Choroid plexus epithelial cell (primary cell): Measurements from ENCODE around the gene PBX1.

Source experiments
- DNase-seq: peaks from one replicate; pipeline ENCODE4 v3.0.0-alpha.2; 2010; ENCODE audit warnings: low read depth
- H3K4me3 ChIP-seq: 2 replicates; pipeline ENCODE4 v1.5.1; 2011; ENCODE audit warnings: low read depth, mild to moderate bottlenecking, control low read depth, low read length, moderate library complexity
- TF ChIP-seq, protein P1 (sequence below): conservative IDR thresholded peaks from 2 replicates; pipeline ENCODE4 v1.5.1; 2011; ENCODE audit warnings: low read depth, mild to moderate bottlenecking, control low read depth, inconsistent platforms, low read length, moderate library complexity

Gene PBX1

GRCh38 chr1:164843743-164844500 is 284.9 kb downstream of the PBX1 start:
- H3K4me3 ChIP-seq, result no peak overlapping the region
- TF ChIP-seq, protein P1, sequence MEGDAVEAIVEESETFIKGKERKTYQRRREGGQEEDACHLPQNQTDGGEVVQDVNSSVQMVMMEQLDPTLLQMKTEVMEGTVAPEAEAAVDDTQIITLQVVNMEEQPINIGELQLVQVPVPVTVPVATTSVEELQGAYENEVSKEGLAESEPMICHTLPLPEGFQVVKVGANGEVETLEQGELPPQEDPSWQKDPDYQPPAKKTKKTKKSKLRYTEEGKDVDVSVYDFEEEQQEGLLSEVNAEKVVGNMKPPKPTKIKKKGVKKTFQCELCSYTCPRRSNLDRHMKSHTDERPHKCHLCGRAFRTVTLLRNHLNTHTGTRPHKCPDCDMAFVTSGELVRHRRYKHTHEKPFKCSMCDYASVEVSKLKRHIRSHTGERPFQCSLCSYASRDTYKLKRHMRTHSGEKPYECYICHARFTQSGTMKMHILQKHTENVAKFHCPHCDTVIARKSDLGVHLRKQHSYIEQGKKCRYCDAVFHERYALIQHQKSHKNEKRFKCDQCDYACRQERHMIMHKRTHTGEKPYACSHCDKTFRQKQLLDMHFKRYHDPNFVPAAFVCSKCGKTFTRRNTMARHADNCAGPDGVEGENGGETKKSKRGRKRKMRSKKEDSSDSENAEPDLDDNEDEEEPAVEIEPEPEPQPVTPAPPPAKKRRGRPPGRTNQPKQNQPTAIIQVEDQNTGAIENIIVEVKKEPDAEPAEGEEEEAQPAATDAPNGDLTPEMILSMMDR, result no peak
- peak; percentile 23 for DNase-seq

GRCh38 chr1:164846731-164847691 is 288.0 kb downstream of the PBX1 start:
- TF ChIP-seq, protein P1, result no peak
- DNase-seq, result no peak
- H3K4me3 ChIP-seq, result no peak overlapping the region

DNA sequence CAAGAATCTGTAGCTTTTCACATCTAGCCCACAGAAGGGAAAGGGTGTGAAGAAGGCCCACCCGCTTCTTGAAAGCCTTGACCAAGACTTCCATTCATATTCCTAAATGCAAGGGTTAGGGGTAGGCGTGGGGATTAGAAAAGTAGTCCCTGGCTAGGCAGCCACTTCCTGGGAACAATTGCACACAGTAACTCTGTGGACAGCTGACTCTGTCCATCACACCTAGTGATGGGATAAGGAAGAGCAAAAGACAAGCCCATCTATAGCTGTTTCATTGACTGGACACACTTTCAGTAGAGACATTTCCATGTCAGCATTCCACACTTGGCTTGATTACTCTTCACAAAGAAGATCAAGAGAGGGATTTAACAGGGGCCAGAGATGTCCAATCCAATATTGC is 294.2 kb downstream of the PBX1 start:
- no peak overlapping the region for H3K4me3 ChIP-seq
- no peak for DNase-seq
- TF ChIP-seq, protein P1, result no peak

DNA sequence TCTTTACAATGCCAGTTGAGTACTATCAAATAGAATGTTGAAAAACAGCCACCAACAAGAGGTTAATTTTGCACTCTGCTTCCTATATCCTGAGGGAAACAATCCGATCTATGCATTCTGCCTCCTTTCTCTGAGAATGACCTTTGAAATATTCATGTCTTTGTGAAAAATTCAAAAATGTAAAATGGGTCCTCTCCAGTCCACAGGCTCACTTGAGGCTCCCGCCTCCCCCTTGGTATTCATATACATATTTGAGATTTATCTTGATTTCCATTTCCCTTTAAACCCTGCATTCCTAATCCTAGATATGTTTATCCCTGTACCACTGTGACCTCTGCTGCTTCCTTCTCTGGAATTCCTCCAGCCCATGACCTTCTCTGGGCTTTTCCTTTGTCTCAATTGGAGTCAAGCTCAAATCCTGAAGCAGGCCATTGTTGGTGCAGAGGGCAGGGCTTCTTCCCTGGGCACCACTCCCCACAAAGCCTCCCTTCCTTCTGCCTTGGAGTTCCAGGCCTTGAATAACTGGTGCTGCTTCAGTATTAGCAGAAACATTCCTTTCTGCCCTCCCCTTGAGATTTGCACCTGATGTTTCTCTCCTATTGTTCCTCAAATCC is 296.8 kb downstream of the PBX1 start:
- TF ChIP-seq, protein P1, result no peak
- H3K4me3 ChIP-seq, result no peak overlapping the region
- no peak for DNase-seq

- H3K4me3 ChIP-seq, result no peak overlapping the region
- DNase-seq, result no peak
- TF ChIP-seq, protein P1, result no peak
These were observed 297.4 kb downstream of the PBX1 start for GRCh38 chr1:164856381-164856780.

DNA sequence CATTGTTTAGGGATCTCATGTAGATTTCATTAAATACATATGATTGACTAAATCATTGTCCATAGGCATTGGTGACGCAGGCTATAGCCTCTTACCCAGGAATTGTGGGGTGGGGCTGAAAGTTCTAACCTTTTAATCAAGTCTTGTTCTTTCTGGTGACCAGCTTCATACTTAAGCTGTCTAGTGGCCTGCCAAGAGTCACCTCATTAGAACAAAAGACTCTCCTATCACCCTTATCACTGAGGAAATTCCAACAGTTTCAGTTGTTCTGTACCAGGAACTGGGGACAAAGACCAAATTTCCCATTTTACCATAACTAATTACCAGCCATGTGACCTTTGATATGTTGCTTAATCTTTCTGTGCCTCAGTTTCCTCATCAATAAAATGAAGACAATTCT is 298.5 kb downstream of the PBX1 start:
- no peak overlapping the region for H3K4me3 ChIP-seq
- DNase-seq, result no peak
- TF ChIP-seq, protein P1, result no peak
